Naive thymus-derived CD8-positive, alpha-beta T cell (primary cell): Measurements from ENCODE around the gene FAM124A. TPM values are rescaled to one million over a fixed set of nuclear protein-coding genes. Genes with fewer than 3 reads are reported as not detected.

Experiments used
- ATAC-seq, 2 donors: fragments of 150-1000 bp; cut with Tn5 transposase in 1 of 2; sonication (Bioruptor Pico), chemical (Tn5 transposase) in 1 of 2; 1 replicate in 1 of 2; 2 replicates in 1 of 2; pipeline ENCODE4 v1.10.0; 2021; ENCODE audit warnings: mild to moderate bottlenecking in 2 of 2, moderate library complexity in 2 of 2
- POLR2A ChIA-PET: fragments of 350-600 bp; sonication (Branson Sonifier 250); formaldehyde crosslinking; loops from one replicate; lab custom pipeline; 2021; ENCODE audit warnings: antibody characterized with exemption; lab: Charles Lee
- DNase-seq, 10 donors: peaks; one replicate each; pipeline versions ENCODE4 v3.0.0 to v3.0.0-alpha.2; 2020 to 2022
- H3K27ac Mint-ChIP-seq, 10 donors: one replicate each; pipeline ENCODE4 v1.8.0; 2020 to 2022; ENCODE audit warnings: mild to moderate bottlenecking in 10 of 10, mixed read lengths in 10 of 10, moderate library complexity in 4 of 10, inconsistent platforms in 1 of 10
- H3K27me3 Mint-ChIP-seq, 5 donors: one replicate each; pipeline ENCODE4 v1.8.0; 2021 to 2022; ENCODE audit warnings: mixed read lengths in 5 of 5
- H3K36me3 Mint-ChIP-seq, 3 donors: one replicate each; pipeline ENCODE4 v1.8.0; 2020 to 2022; ENCODE audit warnings: mixed read lengths in 3 of 3, mild to moderate bottlenecking in 2 of 3, inconsistent platforms in 1 of 3
- H3K4me1 Mint-ChIP-seq, 4 donors: one replicate each; pipeline ENCODE4 v1.8.0; 2021 to 2022; ENCODE audit warnings: mixed read lengths in 4 of 4
- H3K4me3 Mint-ChIP-seq, 10 donors: one replicate each; pipeline ENCODE4 v1.8.0; 2020 to 2022; ENCODE audit warnings: mild to moderate bottlenecking in 10 of 10, mixed read lengths in 10 of 10, moderate library complexity in 6 of 10, inconsistent platforms in 1 of 10
- H3K9me3 Mint-ChIP-seq, 9 donors: one replicate each; pipeline ENCODE4 v1.8.0; 2020 to 2022; ENCODE audit warnings: mixed read lengths in 9 of 9, mild to moderate bottlenecking in 3 of 9, inconsistent platforms in 1 of 9, moderate library complexity in 1 of 9
- polyA plus RNA-seq, 3 donors: library from polyadenylated mRNA; unstranded; fragments of 300-500 nt; fragmentation: Illumina TruSeq; gene quantifications; one replicate each; pipeline ENCODE4 v1.2.3, GENCODE V29; 2021
- total RNA-seq, 8 experiments: library from RNA in 2 of 8; stranded (reverse) in 2 of 8; gene quantifications; one replicate each; pipeline ENCODE4 v1.2.3 and lab custom pipeline; 2021 to 2026

The FAM124A gene
- total and polyA plus RNA-seq, 5 experiments from 2014 or later, result 0.07 TPM; not detected in 4

- H3K4me1 Mint-ChIP-seq, result no peaks in the 10 kb centered on the region
- ATAC-seq (no peak), DNase-seq (no peak)
- POLR2A ChIA-PET, result no interaction called here
- peaks cover 0 to 6% (median 3%) of the 10 kb centered on the region in 5 donors for H3K27me3 Mint-ChIP-seq
- H3K27ac Mint-ChIP-seq, result no peak overlapping the region
- H3K36me3 Mint-ChIP-seq, result no peaks in the 10 kb centered on the region
- no peaks in the 10 kb centered on the region for H3K9me3 Mint-ChIP-seq
- no peak overlapping the region for H3K4me3 Mint-ChIP-seq
Observed at GRCh38 chr13:51246418-51247277, 24.4 kb downstream of the FAM124A start.

DNA sequence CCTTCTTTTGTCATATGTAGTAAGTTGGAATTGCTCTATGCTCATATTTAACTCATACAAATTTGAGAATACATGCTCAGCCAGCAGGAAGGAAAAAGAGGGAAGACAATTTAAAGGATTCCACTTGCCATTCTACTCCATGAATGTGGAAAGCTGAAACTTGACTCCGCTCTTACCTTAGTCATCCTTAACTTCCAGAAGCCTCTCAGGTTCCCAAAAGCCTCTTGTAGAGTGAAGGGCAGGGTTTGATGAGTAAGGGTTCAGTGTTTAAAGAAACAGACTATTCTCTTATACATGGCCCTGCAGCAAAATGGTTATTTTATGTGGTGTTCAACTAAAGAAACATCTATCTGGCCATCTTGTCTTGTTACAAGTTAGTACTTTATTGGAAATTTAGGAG, 27.1 kb downstream of the FAM124A start:
- DNase-seq (no peak), ATAC-seq (no peak)
- H3K4me1 Mint-ChIP-seq, result peaks cover 0 to 15% (median 0%) of the 10 kb centered on the region in 4 donors
- H3K9me3 Mint-ChIP-seq, result no peaks in the 10 kb centered on the region
- H3K36me3 Mint-ChIP-seq, result no peaks in the 10 kb centered on the region
- H3K4me3 Mint-ChIP-seq, result no peak overlapping the region
- H3K27ac Mint-ChIP-seq, result no peak overlapping the region
- POLR2A ChIA-PET, result no interaction called here
- H3K27me3 Mint-ChIP-seq, result peaks cover 0 to 9% (median 3%) of the 10 kb centered on the region in 5 donors

- H3K4me3 Mint-ChIP-seq, result no peak overlapping the region
- POLR2A ChIA-PET, result no interaction called here
- DNase-seq (no peak), ATAC-seq (no peak)
- H3K27ac Mint-ChIP-seq, result no peak overlapping the region
- peaks cover 0 to 15% (median 0%) of the 10 kb centered on the region in 4 donors for H3K4me1 Mint-ChIP-seq
- peaks cover 0 to 3% (median 3%) of the 10 kb centered on the region in 5 donors for H3K27me3 Mint-ChIP-seq
- H3K36me3 Mint-ChIP-seq, result no peaks in the 10 kb centered on the region
- H3K9me3 Mint-ChIP-seq, result no peaks in the 10 kb centered on the region
Observed at GRCh38 chr13:51249770-51250741, 27.9 kb downstream of the FAM124A start.

GRCh38 chr13:51251480-51251879, 29.3 kb downstream of the FAM124A start:
- H3K9me3 Mint-ChIP-seq, result no peaks in the 10 kb centered on the region
- no peak for ATAC-seq
- H3K4me1 Mint-ChIP-seq, result peaks cover 0 to 15% (median 0%) of the 10 kb centered on the region in 4 donors
- no peak overlapping the region for H3K4me3 Mint-ChIP-seq
- POLR2A ChIA-PET, result no interaction called here
- no peak for DNase-seq
- H3K27ac Mint-ChIP-seq, result no peak overlapping the region
- no peaks in the 10 kb centered on the region for H3K36me3 Mint-ChIP-seq
- H3K27me3 Mint-ChIP-seq, result peaks cover 0 to 3% (median 0%) of the 10 kb centered on the region in 5 donors

- Mint-ChIP-seq H3K27me3 (peaks cover 0 to 3% (median 0%) of the 10 kb centered on the region in 5 donors), H3K4me1 (peaks cover 0 to 15% (median 0%) of the 10 kb centered on the region in 4 donors)
- POLR2A ChIA-PET, result no interaction called here
Observed at GRCh38 chr13:51252954-51253532, 30.8 kb downstream of the FAM124A start.

GRCh38 chr13:51255556-51255955, 33.4 kb downstream of the FAM124A start:
- H3K4me1 Mint-ChIP-seq, result peaks cover 0 to 15% (median 1%) of the 10 kb centered on the region in 4 donors
- no peak overlapping the region for H3K27ac Mint-ChIP-seq
- no peaks in the 10 kb centered on the region for H3K9me3 Mint-ChIP-seq
- H3K4me3 Mint-ChIP-seq, result no peak overlapping the region
- ATAC-seq (no peak), DNase-seq (no peak)
- H3K36me3 Mint-ChIP-seq, result no peaks in the 10 kb centered on the region
- POLR2A ChIA-PET, result no interaction called here
- H3K27me3 Mint-ChIP-seq, result peaks cover 0 to 9% (median 0%) of the 10 kb centered on the region in 5 donors

More at GRCh38 chr13:51252954-51253532, 30.8 kb downstream of the FAM124A start:
- ATAC-seq, result no peak
- Mint-ChIP-seq H3K4me3 (no peak overlapping the region), H3K36me3 (no peaks in the 10 kb centered on the region), H3K27ac (no peak overlapping the region), H3K9me3 (no peaks in the 10 kb centered on the region)
- DNase-seq, result no peak

GRCh38 chr13:51257187-51257586, 35.0 kb downstream of the FAM124A start:
- no peaks in the 10 kb centered on the region for H3K36me3 Mint-ChIP-seq
- H3K27me3 Mint-ChIP-seq, result peaks cover 0 to 10% (median 0%) of the 10 kb centered on the region in 5 donors
- H3K4me3 Mint-ChIP-seq, result no peak overlapping the region
- no peaks in the 10 kb centered on the region for H3K9me3 Mint-ChIP-seq
- H3K4me1 Mint-ChIP-seq, result peaks cover 0 to 15% (median 1%) of the 10 kb centered on the region in 4 donors
- H3K27ac Mint-ChIP-seq, result no peak overlapping the region
- POLR2A ChIA-PET, result no interaction called here
- ATAC-seq, result no peak
- no peak for DNase-seq

GRCh38 chr13:51258612-51259548, 36.7 kb downstream of the FAM124A start:
- H3K36me3 Mint-ChIP-seq, result no peaks in the 10 kb centered on the region
- DNase-seq (peak in 1 of 10 donors; percentile 55), ATAC-seq (no peak)
- H3K9me3 Mint-ChIP-seq, result no peaks in the 10 kb centered on the region
- H3K27ac Mint-ChIP-seq, result no peak overlapping the region
- H3K4me3 Mint-ChIP-seq, result no peak overlapping the region
- POLR2A ChIA-PET, result no interaction called here
- peaks cover 0 to 10% (median 0%) of the 10 kb centered on the region in 5 donors for H3K27me3 Mint-ChIP-seq
- H3K4me1 Mint-ChIP-seq, result peaks cover 0 to 3% (median 1%) of the 10 kb centered on the region in 4 donors

DNA sequence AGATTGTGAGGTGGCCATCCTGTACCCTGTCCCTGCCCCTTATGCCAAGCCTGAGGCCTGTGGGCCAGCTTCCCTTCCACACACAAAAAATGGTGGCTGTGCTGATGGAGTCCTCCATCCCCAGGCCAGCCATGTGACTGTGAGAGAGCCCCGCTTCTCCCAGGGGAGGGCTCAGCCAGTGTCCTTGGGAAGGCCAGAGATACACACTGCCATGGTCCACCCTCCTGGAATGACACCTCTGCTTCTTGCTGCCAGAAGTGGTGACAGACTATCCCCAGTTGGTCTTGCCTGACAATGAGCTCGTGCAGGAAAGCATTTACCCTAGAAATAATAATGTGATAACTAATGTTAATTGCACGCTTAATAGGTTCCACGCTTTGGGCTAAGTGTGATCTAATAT, 38.0 kb downstream of the FAM124A start:
- DNase-seq (no peak), ATAC-seq (no peak)
- POLR2A ChIA-PET, result no interaction called here
- no peak overlapping the region for H3K4me3 Mint-ChIP-seq
- H3K9me3 Mint-ChIP-seq, result no peaks in the 10 kb centered on the region
- no peaks in the 10 kb centered on the region for H3K36me3 Mint-ChIP-seq
- H3K4me1 Mint-ChIP-seq, result peaks cover 0 to 3% (median 0%) of the 10 kb centered on the region in 4 donors
- H3K27me3 Mint-ChIP-seq, result peaks cover 0 to 10% (median 0%) of the 10 kb centered on the region in 5 donors
- H3K27ac Mint-ChIP-seq, result no peak overlapping the region

GRCh38 chr13:51261610-51262249, 39.5 kb downstream of the FAM124A start:
- POLR2A ChIA-PET, result no interaction called here
- H3K9me3 Mint-ChIP-seq, result no peaks in the 10 kb centered on the region
- peaks cover 0 to 10% (median 0%) of the 10 kb centered on the region in 5 donors for H3K27me3 Mint-ChIP-seq

GRCh38 chr13:51262501-51263211, 40.5 kb downstream of the FAM124A start:
- POLR2A ChIA-PET, result no interaction called here
- Mint-ChIP-seq H3K9me3 (no peaks in the 10 kb centered on the region), H3K4me3 (no peak overlapping the region), H3K36me3 (no peaks in the 10 kb centered on the region), H3K4me1 (peaks cover 0 to 3% (median 0%) of the 10 kb centered on the region in 4 donors), H3K27ac (no peak overlapping the region), H3K27me3 (peaks cover 0 to 10% (median 0%) of the 10 kb centered on the region in 5 donors)
- ATAC-seq, result no peak
- DNase-seq, result peak in 1 of 10 donors; percentile 46

More at GRCh38 chr13:51261610-51262249, 39.5 kb downstream of the FAM124A start:
- Mint-ChIP-seq H3K4me1 (peaks cover 0 to 3% (median 0%) of the 10 kb centered on the region in 4 donors), H3K27ac (no peak overlapping the region), H3K4me3 (no peak overlapping the region), H3K36me3 (no peaks in the 10 kb centered on the region)
- ATAC-seq (no peak), DNase-seq (no peak)
